NB4 (cell line): Measurements from ENCODE around the gene SPTBN4.

Experiments used
- DNase-seq: peaks from one replicate; pipeline ENCODE4 v3.0.0; 2010; ENCODE audit warnings: low read depth
- H3K4me3 ChIP-seq: one replicate; pipeline ENCODE4 v1.5.1; 2011; ENCODE audit warnings: mild to moderate bottlenecking, low read depth, low read length, moderate library complexity
- CTCF ChIP-seq: IDR thresholded peaks from one replicate; pipeline ENCODE4 v1.5.1; 2012; ENCODE audit warnings: low read depth, low read length
- MYC ChIP-seq: IDR thresholded peaks from 2 replicates; pipeline ENCODE4 v1.6.1; 2011; ENCODE audit warnings: low read depth, low read length
- POLR2A ChIP-seq: IDR thresholded peaks from 2 replicates; pipeline ENCODE4 v1.6.1; 2011; ENCODE audit warnings: mild to moderate bottlenecking; ENCODE audit not compliant: insufficient read length; ENCODE audit errors: extremely low read depth
- TF ChIP-seq, protein P1 (sequence below): IDR thresholded peaks from 2 replicates; pipeline ENCODE4 v1.6.1; 2011; ENCODE audit warnings: low read depth, low read length

The SPTBN4 gene

GRCh38 chr19:40501599-40501998 lies 34.8 kb downstream of the SPTBN4 start:
- no peak for TF ChIP-seq POLR2A
- TF ChIP-seq CTCF = no peak
- no peak for TF ChIP-seq MYC
- TF ChIP-seq, protein P1, sequence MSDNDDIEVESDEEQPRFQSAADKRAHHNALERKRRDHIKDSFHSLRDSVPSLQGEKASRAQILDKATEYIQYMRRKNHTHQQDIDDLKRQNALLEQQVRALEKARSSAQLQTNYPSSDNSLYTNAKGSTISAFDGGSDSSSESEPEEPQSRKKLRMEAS = no peak
- DNase-seq = no peak
- no peak overlapping the region for H3K4me3 ChIP-seq

- no peak for TF ChIP-seq CTCF
- no peak for TF ChIP-seq MYC
- no peak for TF ChIP-seq POLR2A
- TF ChIP-seq, protein P1 = no peak
- H3K4me3 ChIP-seq = no peak overlapping the region
- DNase-seq = no peak
These were observed 35.3 kb downstream of the SPTBN4 start for GRCh38 chr19:40502081-40502480.

DNA sequence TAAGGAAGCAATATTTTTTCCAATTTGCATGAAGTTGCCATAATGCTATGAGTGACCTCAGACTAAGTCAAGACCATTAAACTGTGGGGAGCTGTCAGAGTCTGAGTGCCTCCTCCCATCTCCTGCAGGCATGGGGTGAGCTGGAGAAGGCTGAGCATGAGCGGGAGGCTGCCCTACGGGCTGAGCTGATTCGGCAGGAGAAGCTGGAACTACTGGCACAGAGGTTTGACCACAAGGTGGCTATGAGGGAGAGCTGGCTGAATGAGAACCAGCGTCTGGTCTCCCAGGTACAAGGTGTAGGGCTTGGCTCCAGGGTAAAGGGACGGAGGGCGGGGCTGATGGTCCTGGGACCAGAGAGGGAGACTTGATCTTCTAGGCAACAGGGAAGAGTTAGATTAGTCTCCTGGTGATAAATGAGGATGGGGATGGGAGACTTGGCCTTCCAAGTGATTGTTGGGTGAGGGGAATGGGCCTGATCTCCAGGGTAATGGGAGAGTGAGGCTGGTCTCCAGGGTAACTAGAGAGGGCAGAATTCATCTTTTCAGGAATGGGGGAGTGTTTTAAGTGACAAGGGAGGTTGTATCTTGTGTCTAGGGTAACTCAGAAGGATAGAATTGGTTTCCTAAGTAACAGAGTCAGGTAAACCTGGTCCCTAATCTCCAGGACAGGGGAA lies 36.0 kb downstream of the SPTBN4 start:
- DNase-seq = no peak
- H3K4me3 ChIP-seq = no peak overlapping the region
- TF ChIP-seq, protein P1 = no peak
- TF ChIP-seq POLR2A (no peak), MYC (no peak), CTCF (no peak)

GRCh38 chr19:40503320-40503695 lies 36.5 kb downstream of the SPTBN4 start:
- no peak for DNase-seq
- TF ChIP-seq CTCF = no peak
- no peak for TF ChIP-seq MYC
- TF ChIP-seq, protein P1 = no peak
- TF ChIP-seq POLR2A = no peak
- no peak overlapping the region for H3K4me3 ChIP-seq

GRCh38 chr19:40506099-40506498 lies 39.3 kb downstream of the SPTBN4 start:
- H3K4me3 ChIP-seq = no peak overlapping the region
- no peak for DNase-seq
- TF ChIP-seq POLR2A (no peak), MYC (no peak), CTCF (no peak)
- TF ChIP-seq, protein P1 = no peak

- no peak overlapping the region for H3K4me3 ChIP-seq
- no peak for DNase-seq
- TF ChIP-seq CTCF (no peak), POLR2A (no peak), MYC (no peak)
- TF ChIP-seq, protein P1 = no peak
These were observed 41.1 kb downstream of the SPTBN4 start for GRCh38 chr19:40507892-40508291.
